ENCODE results near the gene SETDB1.

DNA sequence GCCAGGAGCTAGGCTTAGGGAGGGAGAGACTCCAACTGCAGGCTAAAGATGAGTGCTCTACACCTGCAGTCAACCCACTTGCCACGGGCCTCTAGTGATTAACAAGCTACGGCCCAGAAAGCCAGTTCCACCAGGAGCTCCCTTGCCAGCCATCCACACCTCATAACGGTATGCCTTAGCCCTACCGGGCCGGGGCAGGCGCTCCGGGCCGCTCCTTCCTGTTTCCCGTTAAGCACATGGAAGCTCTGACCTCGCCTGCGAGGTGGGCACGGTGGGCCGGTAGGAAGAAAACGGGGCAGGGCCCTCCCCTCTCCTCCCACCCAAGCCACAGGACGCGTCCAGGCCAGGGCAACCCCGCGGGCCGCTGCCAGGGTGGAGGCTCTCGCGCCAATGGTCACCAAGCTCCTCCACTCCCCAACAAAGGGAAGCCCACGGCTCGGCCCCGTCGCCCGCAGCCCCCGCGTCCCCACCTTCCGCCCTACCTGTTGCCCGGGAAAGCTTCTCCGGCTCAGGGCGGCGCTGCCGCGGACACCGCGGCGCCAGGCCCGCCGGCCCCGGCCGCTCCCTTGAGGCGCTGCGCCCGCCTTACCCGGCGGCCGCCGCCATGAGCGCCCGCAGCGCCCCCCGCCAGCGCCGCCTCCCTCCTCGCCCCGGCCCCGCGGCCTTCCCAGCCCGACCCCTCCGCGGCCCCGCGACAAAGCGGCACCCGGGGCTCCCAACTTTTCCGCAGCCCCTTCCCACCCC lies 47.8 kb downstream of the SETDB1 start:
- TF ChIP-seq, protein P1, sequence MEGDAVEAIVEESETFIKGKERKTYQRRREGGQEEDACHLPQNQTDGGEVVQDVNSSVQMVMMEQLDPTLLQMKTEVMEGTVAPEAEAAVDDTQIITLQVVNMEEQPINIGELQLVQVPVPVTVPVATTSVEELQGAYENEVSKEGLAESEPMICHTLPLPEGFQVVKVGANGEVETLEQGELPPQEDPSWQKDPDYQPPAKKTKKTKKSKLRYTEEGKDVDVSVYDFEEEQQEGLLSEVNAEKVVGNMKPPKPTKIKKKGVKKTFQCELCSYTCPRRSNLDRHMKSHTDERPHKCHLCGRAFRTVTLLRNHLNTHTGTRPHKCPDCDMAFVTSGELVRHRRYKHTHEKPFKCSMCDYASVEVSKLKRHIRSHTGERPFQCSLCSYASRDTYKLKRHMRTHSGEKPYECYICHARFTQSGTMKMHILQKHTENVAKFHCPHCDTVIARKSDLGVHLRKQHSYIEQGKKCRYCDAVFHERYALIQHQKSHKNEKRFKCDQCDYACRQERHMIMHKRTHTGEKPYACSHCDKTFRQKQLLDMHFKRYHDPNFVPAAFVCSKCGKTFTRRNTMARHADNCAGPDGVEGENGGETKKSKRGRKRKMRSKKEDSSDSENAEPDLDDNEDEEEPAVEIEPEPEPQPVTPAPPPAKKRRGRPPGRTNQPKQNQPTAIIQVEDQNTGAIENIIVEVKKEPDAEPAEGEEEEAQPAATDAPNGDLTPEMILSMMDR (IDR thresholded peaks at IDR 0.05; ENCODE audit: insufficient read depth, low read length), result no peak
- TF ChIP-seq POLR2AphosphoS5 (IDR thresholded peaks at IDR 0.05; ENCODE audit: low read depth), result no peak; the same call in 1 of the 2 replicates
- no peak for TF ChIP-seq GABPA (IDR thresholded peaks at IDR 0.05; ENCODE audit: low read depth)

Measured in HL-60 (cell line).